Lower lobe of right lung (tissue), 2 donors: Measurements from ENCODE around the gene ILF2. TPM values are rescaled to one million over a fixed set of nuclear protein-coding genes. Genes with fewer than 3 reads are reported as not detected.
"Not testable (repeated sequence)": the region's sequence is repeated elsewhere in the genome, so short reads cannot be mapped to it uniquely, and the experiment has no call there.

Experiments
- ATAC-seq, 2 donors: fragments of 200-7000 bp; cut with Tn5 transposase; one replicate each; pipeline ENCODE4 v1.9.1; 2020 to 2022; ENCODE audit warnings: mild to moderate bottlenecking in 2 of 2, moderate library complexity in 2 of 2
- DNase-seq: peaks from one replicate; pipeline ENCODE4 v3.0.0-alpha.2; 2020
- H3K27ac ChIP-seq: fragments of 200-600 bp; one replicate; pipeline ENCODE4 v1.8.0; 2022
- H3K27me3 ChIP-seq: fragments of 200-600 bp; one replicate; pipeline ENCODE4 v1.8.0; 2022; ENCODE audit warnings: low read depth
- H3K36me3 ChIP-seq: fragments of 200-600 bp; one replicate; pipeline ENCODE4 v1.8.0; 2022; ENCODE audit warnings: mild to moderate bottlenecking
- H3K4me1 ChIP-seq: fragments of 200-600 bp; one replicate; pipeline ENCODE4 v1.8.0; 2022
- H3K4me3 ChIP-seq: fragments of 200-600 bp; one replicate; pipeline ENCODE4 v1.8.0; 2022; ENCODE audit warnings: mild to moderate bottlenecking
- H3K9me3 ChIP-seq: fragments of 200-600 bp; one replicate; pipeline ENCODE4 v1.8.0; 2022
- CTCF ChIP-seq: fragments of 200-600 bp; IDR thresholded peaks from one replicate; pipeline ENCODE4 v1.8.0; 2022; ENCODE audit warnings: antibody characterized with exemption, mild to moderate bottlenecking
- intact Hi-C: fragments of 100-400 bp; cut with DNase I; formaldehyde crosslinking; loops from one replicate; pipeline ENCODE4 v1.11.0; 2022
- total RNA-seq: library from RNA; stranded (reverse); fragmentation: NEBNext Ultra II Directional; extraction: Animal tissue kit (Norgen Biotek cat#: 25700); gene quantifications from one replicate; pipeline ENCODE4 v1.2.1, GENCODE V29; 2021
- donor health status: DM: no; HTN: yes; CAD: no; lungs with severe emphysema.

Gene ILF2
- total RNA-seq, 1 donor from 2014 or later = 83.2 TPM

GRCh38 chr1:153643816-153644215, 27.0 kb downstream of the ILF2 start:
- Histone ChIP-seq H3K4me3 (no peak overlapping the region), H3K4me1 (peaks cover 17% of the 10 kb centered on the region), H3K9me3 (no peaks in the 10 kb centered on the region), H3K36me3 (peaks cover 81% of the 10 kb centered on the region), H3K27me3 (no peaks in the 10 kb centered on the region), H3K27ac (no peak overlapping the region)
- no peak for TF ChIP-seq CTCF
- intact Hi-C loops = no loop called here
- no peak for DNase-seq
- no peak for ATAC-seq

GRCh38 chr1:153643100-153643499, 27.7 kb downstream of the ILF2 start:
- Histone ChIP-seq H3K4me3 (no peak overlapping the region), H3K27ac (no peak overlapping the region), H3K36me3 (peaks cover 88% of the 10 kb centered on the region), H3K4me1 (peaks cover 17% of the 10 kb centered on the region), H3K9me3 (no peaks in the 10 kb centered on the region), H3K27me3 (no peaks in the 10 kb centered on the region)
- no peak for DNase-seq
- no peak for ATAC-seq
- intact Hi-C loops = no loop called here
- TF ChIP-seq CTCF = no peak

- TF ChIP-seq CTCF = no peak
- intact Hi-C loops = no loop called here
- DNase-seq = no peak
- H3K9me3 ChIP-seq = no peaks in the 10 kb centered on the region
- no peak overlapping the region for H3K4me3 ChIP-seq
- H3K27me3 ChIP-seq = no peaks in the 10 kb centered on the region
- no peak for ATAC-seq
- no peak overlapping the region for H3K27ac ChIP-seq
- H3K36me3 ChIP-seq = peaks cover 97% of the 10 kb centered on the region
- peaks cover 15% of the 10 kb centered on the region for H3K4me1 ChIP-seq
These were observed 28.6 kb downstream of the ILF2 start for GRCh38 chr1:153642161-153642560.

GRCh38 chr1:153640861-153641260, 29.9 kb downstream of the ILF2 start:
- intact Hi-C loops = no loop called here

GRCh38 chr1:153640213-153640612, 30.6 kb downstream of the ILF2 start:
- H3K36me3 ChIP-seq = peaks cover 97% of the 10 kb centered on the region
- H3K4me3 ChIP-seq, DNase-seq, ATAC-seq, H3K27ac ChIP-seq, H3K27me3 ChIP-seq, H3K9me3 ChIP-seq, intact Hi-C loops: not testable (repeated sequence)
- peaks cover 30% of the 10 kb centered on the region for H3K4me1 ChIP-seq

More at GRCh38 chr1:153640861-153641260, 29.9 kb downstream of the ILF2 start:
- no peaks in the 10 kb centered on the region for H3K9me3 ChIP-seq
- no peaks in the 10 kb centered on the region for H3K27me3 ChIP-seq
- peaks cover 100% of the 10 kb centered on the region for H3K36me3 ChIP-seq
- H3K4me1 ChIP-seq = peaks cover 24% of the 10 kb centered on the region
- H3K4me3 ChIP-seq = no peak overlapping the region
- no peak overlapping the region for H3K27ac ChIP-seq
- no peak for TF ChIP-seq CTCF
- ATAC-seq = no peak
- no peak for DNase-seq

- ATAC-seq = no peak
- Histone ChIP-seq H3K4me1 (peaks cover 35% of the 10 kb centered on the region), H3K4me3 (no peak overlapping the region), H3K36me3 (peaks cover 89% of the 10 kb centered on the region), H3K27ac (no peak overlapping the region), H3K27me3 (no peaks in the 10 kb centered on the region), H3K9me3 (no peaks in the 10 kb centered on the region)
- intact Hi-C loops = no loop called here
- TF ChIP-seq CTCF = no peak
- no peak for DNase-seq
These were observed 31.5 kb downstream of the ILF2 start for GRCh38 chr1:153639280-153639679.
